Activated CD4-positive, alpha-beta T cell treated with anti-CD3 and anti-CD28 coated beads for 36 hours (primary cell): ENCODE results near the gene HOXB5. TPM values are rescaled to one million over a fixed set of nuclear protein-coding genes. Genes with fewer than 3 reads are reported as not detected.

Source experiments
- ATAC-seq: fragments of 200-7000 bp; cut with Tn5 transposase; one replicate; pipeline ENCODE4 v1.10.0; 2021; ENCODE audit warnings: mild to moderate bottlenecking, moderate library complexity
- CTCF ChIA-PET: fragments of 350-600 bp; sonication (Branson Sonifier 250); formaldehyde crosslinking; loops from one replicate; lab custom pipeline; 2021; ENCODE audit warnings: antibody characterized with exemption; lab: Charles Lee
- POLR2A ChIA-PET: fragments of 350-600 bp; sonication (Branson Sonifier 250); formaldehyde crosslinking; loops from one replicate; lab custom pipeline; 2021; ENCODE audit warnings: antibody characterized with exemption, inconsistent platforms; lab: Charles Lee
- DNase-seq: peaks from one replicate; pipeline ENCODE4 v3.0.0-alpha.2; 2020
- H3K27ac Mint-ChIP-seq: one replicate; pipeline ENCODE4 v1.8.0; 2021; ENCODE audit warnings: mixed read lengths
- H3K27me3 Mint-ChIP-seq: one replicate; pipeline ENCODE4 v1.8.0; 2021; ENCODE audit warnings: mixed read lengths
- H3K36me3 Mint-ChIP-seq: one replicate; pipeline ENCODE4 v1.8.0; 2021; ENCODE audit warnings: low read depth, mixed read lengths
- H3K4me1 Mint-ChIP-seq: one replicate; pipeline ENCODE4 v1.8.0; 2021; ENCODE audit warnings: mixed read lengths
- H3K4me3 Mint-ChIP-seq: one replicate; pipeline ENCODE4 v1.8.0; 2021; ENCODE audit warnings: mild to moderate bottlenecking, moderate library complexity, mixed read lengths
- H3K9me3 Mint-ChIP-seq: one replicate; pipeline ENCODE4 v1.8.0; 2021; ENCODE audit warnings: low read depth, mixed read lengths
- intact Hi-C, 2 experiments: fragments of 100-400 bp; cut with DNase I in 1 of 2; cut with micrococcal nuclease in 1 of 2; formaldehyde crosslinking; loops; one replicate each; pipeline versions ENCODE4 v1.14.2 to v1.15.1; 2022 to 2024; cut with DNase I, micrococcal nuclease
- total RNA-seq, 2 experiments: library from RNA; stranded (reverse); gene quantifications; one replicate each; pipeline ENCODE4 v1.2.3, GENCODE V29; 2021

HOXB5 gene
- total RNA-seq, 2 experiments from 2014 or later = not detected

- DNase-seq (peak; percentile 53), ATAC-seq (no peak)
- Mint-ChIP-seq H3K27ac (peak overlapping the region; percentile 39), H3K9me3 (no peaks in the 10 kb centered on the region), H3K4me3 (peak overlapping the region; percentile 7), H3K36me3 (no peaks in the 10 kb centered on the region), H3K27me3 (peaks cover 21% of the 10 kb centered on the region), H3K4me1 (peaks cover 17% of the 10 kb centered on the region)
- intact Hi-C loops = no loop called here
- CTCF ChIA-PET = interaction anchor here (0.7 to 2.1 kb wide), 3 partner anchors 42 to 196 kb away, joined by 3 to 8 read pairs (median 3); no protein-coding TSS in a partner anchor
- POLR2A ChIA-PET = no interaction called here
Measured at GRCh38 chr17:48547808-48548522, 45.6 kb downstream of the HOXB5 start.

- CTCF ChIA-PET = interaction anchor here (0.8 to 1.6 kb wide), 2 partner anchors 46 to 212 kb away, joined by 4 to 7 read pairs; no protein-coding TSS in a partner anchor
- no peak for ATAC-seq
- Mint-ChIP-seq H3K4me3 (peak overlapping the region; percentile 7), H3K4me1 (peaks cover 22% of the 10 kb centered on the region), H3K36me3 (no peaks in the 10 kb centered on the region), H3K9me3 (no peaks in the 10 kb centered on the region), H3K27me3 (peaks cover 27% of the 10 kb centered on the region), H3K27ac (peak overlapping the region; percentile 39)
- POLR2A ChIA-PET = interaction anchor here (0.6 to 0.7 kb wide), 2 partner anchors 24 to 213 kb away, joined by 3 to 4 read pairs; no protein-coding TSS in a partner anchor
- intact Hi-C loops = no loop called here
- no peak for DNase-seq
Measured at GRCh38 chr17:48546924-48547807, 46.4 kb downstream of the HOXB5 start.

GRCh38 chr17:48546137-48546923, 47.2 kb downstream of the HOXB5 start:
- DNase-seq (no peak), ATAC-seq (no peak)
- peaks cover 32% of the 10 kb centered on the region for H3K27me3 Mint-ChIP-seq
- no peak overlapping the region for H3K4me3 Mint-ChIP-seq
- H3K9me3 Mint-ChIP-seq = no peaks in the 10 kb centered on the region
- intact Hi-C loops = no loop called here
- no peak overlapping the region for H3K27ac Mint-ChIP-seq
- CTCF ChIA-PET = interaction anchor here (0.6 to 1.6 kb wide), 4 partner anchors 47 to 510 kb away, joined by 3 to 7 read pairs (median 4); no protein-coding TSS in a partner anchor
- POLR2A ChIA-PET = interaction anchor here (0.6 kb wide), 2 partner anchors 119 to 213 kb away, joined by 3 to 7 read pairs; no protein-coding TSS in a partner anchor
- H3K36me3 Mint-ChIP-seq = no peaks in the 10 kb centered on the region
- peaks cover 28% of the 10 kb centered on the region for H3K4me1 Mint-ChIP-seq

GRCh38 chr17:48545539-48545938, 48.0 kb downstream of the HOXB5 start:
- POLR2A ChIA-PET = interaction anchor here (0.6 kb wide), 1 partner anchor 118 kb away, joined by 7 read pairs; no protein-coding TSS in a partner anchor
- peaks cover 36% of the 10 kb centered on the region for H3K27me3 Mint-ChIP-seq
- H3K36me3 Mint-ChIP-seq = no peaks in the 10 kb centered on the region
- H3K4me1 Mint-ChIP-seq = peaks cover 32% of the 10 kb centered on the region
- intact Hi-C loops = no loop called here
- no peak overlapping the region for H3K27ac Mint-ChIP-seq
- ATAC-seq (no peak), DNase-seq (no peak)
- H3K9me3 Mint-ChIP-seq = no peaks in the 10 kb centered on the region
- peak overlapping the region; percentile 8 for H3K4me3 Mint-ChIP-seq
- CTCF ChIA-PET = interaction anchor here (0.6 to 1.6 kb wide), 3 partner anchors 47 to 509 kb away, joined by 3 to 7 read pairs (median 3); no protein-coding TSS in a partner anchor

DNA sequence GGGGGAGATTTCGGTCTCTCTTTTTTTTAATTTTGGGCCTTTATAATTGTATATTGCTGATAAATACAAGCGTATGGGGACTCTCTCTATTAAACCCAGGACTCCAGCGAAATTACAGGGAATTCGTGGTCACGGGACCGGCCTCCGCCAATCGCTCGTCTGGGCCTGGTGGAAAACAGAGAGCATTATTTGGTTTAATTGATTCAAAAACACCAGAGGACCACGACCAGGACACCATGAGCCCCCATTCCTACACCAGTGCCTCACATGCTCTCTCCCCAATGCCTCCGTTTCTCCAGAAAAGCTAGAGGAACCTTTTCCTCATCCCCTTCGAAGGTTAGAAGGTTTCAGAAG, 48.6 kb downstream of the HOXB5 start, which contains the start of gene HOXB2:
Gene HOXB2 (minus strand): TSS at position 88 of the 354 bp plus-strand sequence. CDS start 198 bp downstream, outside the sequence.
- Mint-ChIP-seq H3K27me3 (peaks cover 41% of the 10 kb centered on the region), H3K9me3 (no peaks in the 10 kb centered on the region), H3K27ac (peak within 1 kb of the TSS; percentile 78), H3K4me1 (peaks cover 32% of the 10 kb centered on the region), H3K4me3 (peak within 1 kb of the TSS; percentile 75), H3K36me3 (no peaks in the 10 kb centered on the region)
- intact Hi-C loops = no loop called here
- ChIA-PET POLR2A (no interaction called here), CTCF (no interaction called here)
- DNase-seq (no peak), ATAC-seq (no peak)

DNA sequence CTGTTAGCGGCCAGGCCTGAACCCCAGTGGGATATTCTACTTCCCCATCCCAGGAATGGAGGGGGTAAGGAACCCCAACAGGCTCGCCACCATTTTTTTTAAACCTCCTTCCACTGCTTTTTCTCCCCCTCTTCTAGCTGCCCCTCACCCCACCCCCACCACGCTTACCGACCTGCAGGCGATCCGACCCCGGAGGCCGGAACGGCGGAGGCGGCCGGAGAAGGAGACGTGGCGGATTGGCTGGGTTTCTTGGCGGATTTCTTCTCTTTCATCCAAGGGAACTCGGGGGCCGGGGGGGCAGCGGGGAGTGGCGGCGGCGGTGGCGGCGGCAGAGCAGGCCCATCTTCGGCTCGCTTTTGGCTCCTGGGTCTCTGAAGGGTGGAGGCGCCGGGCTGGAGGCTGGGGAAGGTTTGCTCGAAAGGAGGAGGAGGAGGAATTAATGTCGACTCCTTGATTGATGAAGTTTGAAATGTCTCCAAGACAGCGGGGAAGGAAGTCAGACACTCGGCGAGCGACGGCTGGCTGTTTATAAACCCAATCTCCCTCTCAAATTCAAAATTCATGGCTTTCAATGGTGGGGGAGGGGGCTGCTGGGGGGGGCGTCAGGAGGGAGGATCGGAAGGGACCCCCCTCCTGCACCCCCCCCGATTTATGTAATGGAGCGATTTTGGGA, 49.1 kb downstream of the HOXB5 start:
- H3K4me1 Mint-ChIP-seq = peaks cover 33% of the 10 kb centered on the region
- no peaks in the 10 kb centered on the region for H3K36me3 Mint-ChIP-seq

GRCh38 chr17:48543854-48544348, 49.7 kb downstream of the HOXB5 start:
- no peaks in the 10 kb centered on the region for H3K36me3 Mint-ChIP-seq
- ATAC-seq (peak; percentile 45), DNase-seq (peak; percentile 55)
- peaks cover 49% of the 10 kb centered on the region for H3K27me3 Mint-ChIP-seq
- H3K27ac Mint-ChIP-seq = peak overlapping the region; percentile 78
- ChIA-PET CTCF (interaction anchor here (0.8 to 1.0 kb wide), 3 partner anchors 28 to 75 kb away, joined by 3 to 4 read pairs (median 3); no protein-coding TSS in a partner anchor), POLR2A (no interaction called here)
- intact Hi-C loops = loop anchor here (2.0 to 5.0 kb wide), 3 partner anchors 33 to 53 kb away; partner anchors contain the start of gene HOXB4 (in 2 of the 2)
- peaks cover 33% of the 10 kb centered on the region for H3K4me1 Mint-ChIP-seq
- H3K9me3 Mint-ChIP-seq = no peaks in the 10 kb centered on the region
- H3K4me3 Mint-ChIP-seq = peak overlapping the region; percentile 75

More for the DNA sequence above, 49.1 kb downstream of the HOXB5 start:
- peak; percentile 44 for DNase-seq
- Mint-ChIP-seq H3K27ac (peak overlapping the region; percentile 78), H3K27me3 (peaks cover 46% of the 10 kb centered on the region), H3K9me3 (no peaks in the 10 kb centered on the region), H3K4me3 (peak overlapping the region; percentile 75)
- intact Hi-C loops = loop anchor here in 1 of 2 experiments (5.0 kb wide), 2 partner anchors 33 to 53 kb away; partner anchors contain the start of gene HOXB4
- ATAC-seq = no peak
- POLR2A ChIA-PET = no interaction called here
- CTCF ChIA-PET = interaction anchor here (0.8 to 1.0 kb wide), 3 partner anchors 29 to 74 kb away, joined by 3 to 4 read pairs (median 3); no protein-coding TSS in a partner anchor

DNA sequence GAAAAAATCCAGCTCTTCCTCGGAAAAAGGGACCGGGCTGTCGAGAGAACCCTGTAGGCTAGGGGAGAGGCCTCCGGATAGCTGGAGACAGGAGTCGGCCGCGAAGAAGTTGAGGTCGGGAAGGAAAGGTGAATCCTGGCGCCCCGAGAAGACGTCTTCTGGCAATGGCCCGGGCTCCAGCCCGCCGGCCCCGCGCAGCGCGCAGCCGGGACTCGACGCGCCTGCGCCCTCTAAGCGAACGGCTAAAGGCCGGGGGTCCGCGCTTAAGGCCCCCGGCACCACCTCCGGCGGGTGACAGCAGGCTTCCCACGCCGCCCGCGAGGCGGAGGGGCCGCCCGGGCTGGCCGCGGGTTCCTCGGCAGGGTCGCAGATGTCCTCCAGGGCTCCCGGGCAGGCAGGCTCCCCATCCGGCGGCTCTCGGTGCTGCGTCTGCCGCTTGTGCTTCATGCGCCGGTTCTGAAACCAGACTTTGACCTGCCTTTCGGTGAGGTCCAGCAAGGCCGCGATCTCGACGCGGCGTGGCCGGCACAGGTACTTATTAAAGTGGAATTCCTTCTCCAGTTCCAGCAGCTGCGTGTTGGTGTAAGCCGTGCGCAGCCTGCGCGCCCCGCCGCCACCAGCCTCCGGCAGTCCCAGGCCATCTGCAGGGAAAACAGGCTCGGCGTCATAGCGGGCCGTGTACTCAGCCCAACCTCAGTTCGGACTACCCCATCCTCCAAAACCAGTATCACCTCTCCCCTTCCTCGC, 50.3 kb downstream of the HOXB5 start:
- H3K9me3 Mint-ChIP-seq = no peaks in the 10 kb centered on the region
- DNase-seq (peak; percentile 77), ATAC-seq (peak; percentile 75)
- ChIA-PET CTCF (interaction anchor here (1.0 kb wide), 1 partner anchor 28 kb away, joined by 4 read pairs; no protein-coding TSS in a partner anchor), POLR2A (no interaction called here)
- H3K4me1 Mint-ChIP-seq = peaks cover 33% of the 10 kb centered on the region
- H3K36me3 Mint-ChIP-seq = no peaks in the 10 kb centered on the region
- intact Hi-C loops = loop anchor here (2.0 to 5.0 kb wide), 3 partner anchors 34 to 54 kb away; partner anchors contain the start of gene HOXB4 (in 2 of the 2)
- peaks cover 49% of the 10 kb centered on the region for H3K27me3 Mint-ChIP-seq
- peak overlapping the region; percentile 75 for H3K4me3 Mint-ChIP-seq
- H3K27ac Mint-ChIP-seq = peak overlapping the region; percentile 69

DNA sequence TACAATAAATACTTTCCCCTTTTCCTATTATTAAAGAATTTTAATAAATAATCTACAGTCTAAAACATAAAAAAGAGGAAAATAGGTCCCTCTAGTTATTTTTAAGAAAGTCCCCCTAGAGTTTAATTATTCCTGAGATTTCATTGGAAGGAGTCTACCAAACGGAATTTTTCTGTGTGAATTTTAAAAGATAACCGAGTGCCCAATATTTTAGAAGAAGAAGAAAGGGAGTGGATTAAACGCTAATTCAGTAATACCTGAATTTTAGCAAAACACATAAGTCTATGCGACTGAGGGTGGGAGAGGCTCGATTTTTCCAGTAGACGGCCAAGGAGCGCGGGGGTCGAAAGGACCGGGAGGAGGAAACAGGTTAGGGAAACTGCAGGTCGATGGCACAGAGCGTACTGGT, 50.9 kb downstream of the HOXB5 start:
- Mint-ChIP-seq H3K27me3 (peaks cover 49% of the 10 kb centered on the region), H3K4me1 (peaks cover 27% of the 10 kb centered on the region), H3K36me3 (no peaks in the 10 kb centered on the region), H3K27ac (peak overlapping the region; percentile 79), H3K4me3 (peak overlapping the region; percentile 75), H3K9me3 (no peaks in the 10 kb centered on the region)
- intact Hi-C loops = loop anchor here (2.0 to 5.0 kb wide), 3 partner anchors 35 to 55 kb away; partner anchors contain the start of gene HOXB4 (in 2 of the 2)
- DNase-seq = no peak
- no peak for ATAC-seq
- ChIA-PET POLR2A (no interaction called here), CTCF (no interaction called here)
